Effector memory CD4-positive, alpha-beta T cell (primary cell): ENCODE results near the gene DSCAML1.

Experiments used
- DNase-seq, 3 donors: peaks; one replicate each; pipeline ENCODE4 v3.0.0-alpha.2; 2020
- H3K27ac ChIP-seq: 2 replicates; pipeline ENCODE4 v1.7.0; 2013; ENCODE audit warnings: mild to moderate bottlenecking, low read length, moderate library complexity; ENCODE audit not compliant: insufficient read depth, poor library complexity, severe bottlenecking
- H3K27me3 ChIP-seq: replicated peaks from 2 replicates; pipeline ENCODE4 v1.7.0; 2013; ENCODE audit warnings: mild to moderate bottlenecking, low read length; ENCODE audit not compliant: insufficient read depth, control insufficient read depth, poor library complexity, severe bottlenecking
- H3K36me3 ChIP-seq: 2 replicates; pipeline ENCODE4 v1.7.0; 2013; ENCODE audit warnings: mild to moderate bottlenecking, low read length, moderate library complexity; ENCODE audit not compliant: control insufficient read depth, insufficient read depth
- H3K4me1 ChIP-seq: 2 replicates; pipeline ENCODE4 v1.7.0; 2013; ENCODE audit warnings: low read length, mild to moderate bottlenecking; ENCODE audit not compliant: control insufficient read depth, insufficient read depth, poor library complexity, severe bottlenecking
- H3K4me3 ChIP-seq: 2 replicates; pipeline ENCODE4 v1.7.0; 2013; ENCODE audit warnings: low read length, low read depth, mild to moderate bottlenecking; ENCODE audit not compliant: insufficient read depth, poor library complexity, severe bottlenecking
- H3K9me3 ChIP-seq: 2 replicates; pipeline ENCODE4 v1.7.0; 2013; ENCODE audit warnings: mild to moderate bottlenecking, low read length, moderate library complexity; ENCODE audit not compliant: control insufficient read depth

DSCAML1 gene

GRCh38 chr11:117557361-117557760, 239.7 kb downstream of the DSCAML1 start:
- Histone ChIP-seq H3K4me1 (no peaks in the 10 kb centered on the region), H3K27ac (no peak overlapping the region), H3K4me3 (no peak overlapping the region), H3K27me3 (no peaks in the 10 kb centered on the region), H3K36me3 (no peaks in the 10 kb centered on the region), H3K9me3 (no peaks in the 10 kb centered on the region)
- no peak for DNase-seq

GRCh38 chr11:117554601-117555333, 242.2 kb downstream of the DSCAML1 start:
- Histone ChIP-seq H3K36me3 (no peaks in the 10 kb centered on the region), H3K4me3 (no peak overlapping the region), H3K27ac (no peak overlapping the region), H3K4me1 (no peaks in the 10 kb centered on the region), H3K27me3 (peaks cover 4% of the 10 kb centered on the region), H3K9me3 (no peaks in the 10 kb centered on the region)
- no peak for DNase-seq

GRCh38 chr11:117552626-117553025, 244.4 kb downstream of the DSCAML1 start:
- no peaks in the 10 kb centered on the region for H3K9me3 ChIP-seq
- no peak for DNase-seq
- H3K27ac ChIP-seq, result no peak overlapping the region
- no peak overlapping the region for H3K4me3 ChIP-seq
- no peaks in the 10 kb centered on the region for H3K36me3 ChIP-seq
- H3K4me1 ChIP-seq, result no peaks in the 10 kb centered on the region
- peaks cover 4% of the 10 kb centered on the region for H3K27me3 ChIP-seq

- Histone ChIP-seq H3K4me3 (no peak overlapping the region), H3K27ac (no peak overlapping the region), H3K36me3 (no peaks in the 10 kb centered on the region), H3K9me3 (no peaks in the 10 kb centered on the region), H3K4me1 (no peaks in the 10 kb centered on the region), H3K27me3 (peaks cover 4% of the 10 kb centered on the region)
- DNase-seq, result no peak
Measured at GRCh38 chr11:117551761-117552343, 245.2 kb downstream of the DSCAML1 start.

GRCh38 chr11:117550466-117550865, 246.6 kb downstream of the DSCAML1 start:
- H3K27ac ChIP-seq, result no peak overlapping the region
- no peaks in the 10 kb centered on the region for H3K9me3 ChIP-seq
- no peaks in the 10 kb centered on the region for H3K4me1 ChIP-seq
- H3K36me3 ChIP-seq, result no peaks in the 10 kb centered on the region
- H3K27me3 ChIP-seq, result peaks cover 4% of the 10 kb centered on the region
- DNase-seq, result no peak
- H3K4me3 ChIP-seq, result no peak overlapping the region

- Histone ChIP-seq H3K9me3 (no peaks in the 10 kb centered on the region), H3K4me1 (no peaks in the 10 kb centered on the region), H3K36me3 (no peaks in the 10 kb centered on the region), H3K27me3 (peaks cover 4% of the 10 kb centered on the region), H3K27ac (no peak overlapping the region), H3K4me3 (no peak overlapping the region)
- DNase-seq, result no peak
Measured at GRCh38 chr11:117549417-117549816, 247.6 kb downstream of the DSCAML1 start.

- Histone ChIP-seq H3K4me1 (no peaks in the 10 kb centered on the region), H3K4me3 (no peak overlapping the region), H3K27ac (no peak overlapping the region), H3K27me3 (peaks cover 4% of the 10 kb centered on the region), H3K36me3 (no peaks in the 10 kb centered on the region), H3K9me3 (no peaks in the 10 kb centered on the region)
- no peak for DNase-seq
Measured at GRCh38 chr11:117548876-117549275, 248.1 kb downstream of the DSCAML1 start.

GRCh38 chr11:117547946-117548345, 249.1 kb downstream of the DSCAML1 start:
- Histone ChIP-seq H3K27me3 (peaks cover 4% of the 10 kb centered on the region), H3K9me3 (no peaks in the 10 kb centered on the region)
- no peak for DNase-seq

GRCh38 chr11:117547195-117547850, 249.7 kb downstream of the DSCAML1 start:
- Histone ChIP-seq H3K27me3 (peaks cover 4% of the 10 kb centered on the region), H3K4me3 (no peak overlapping the region), H3K36me3 (no peaks in the 10 kb centered on the region), H3K9me3 (no peaks in the 10 kb centered on the region), H3K4me1 (no peaks in the 10 kb centered on the region), H3K27ac (no peak overlapping the region)
- DNase-seq, result no peak

More at GRCh38 chr11:117547946-117548345, 249.1 kb downstream of the DSCAML1 start:
- H3K36me3 ChIP-seq, result no peaks in the 10 kb centered on the region
- no peak overlapping the region for H3K27ac ChIP-seq
- H3K4me3 ChIP-seq, result no peak overlapping the region
- no peaks in the 10 kb centered on the region for H3K4me1 ChIP-seq
